Measurements from ENCODE around the gene TFDP1. TPM values are rescaled to one million over a fixed set of nuclear protein-coding genes. Genes with fewer than 3 reads are reported as not detected.

TFDP1 gene
- total RNA-seq, 1 donor = 83.8 TPM

- DNase-seq (ENCODE audit: low read depth) = no peak
- TF ChIP-seq, protein P1, sequence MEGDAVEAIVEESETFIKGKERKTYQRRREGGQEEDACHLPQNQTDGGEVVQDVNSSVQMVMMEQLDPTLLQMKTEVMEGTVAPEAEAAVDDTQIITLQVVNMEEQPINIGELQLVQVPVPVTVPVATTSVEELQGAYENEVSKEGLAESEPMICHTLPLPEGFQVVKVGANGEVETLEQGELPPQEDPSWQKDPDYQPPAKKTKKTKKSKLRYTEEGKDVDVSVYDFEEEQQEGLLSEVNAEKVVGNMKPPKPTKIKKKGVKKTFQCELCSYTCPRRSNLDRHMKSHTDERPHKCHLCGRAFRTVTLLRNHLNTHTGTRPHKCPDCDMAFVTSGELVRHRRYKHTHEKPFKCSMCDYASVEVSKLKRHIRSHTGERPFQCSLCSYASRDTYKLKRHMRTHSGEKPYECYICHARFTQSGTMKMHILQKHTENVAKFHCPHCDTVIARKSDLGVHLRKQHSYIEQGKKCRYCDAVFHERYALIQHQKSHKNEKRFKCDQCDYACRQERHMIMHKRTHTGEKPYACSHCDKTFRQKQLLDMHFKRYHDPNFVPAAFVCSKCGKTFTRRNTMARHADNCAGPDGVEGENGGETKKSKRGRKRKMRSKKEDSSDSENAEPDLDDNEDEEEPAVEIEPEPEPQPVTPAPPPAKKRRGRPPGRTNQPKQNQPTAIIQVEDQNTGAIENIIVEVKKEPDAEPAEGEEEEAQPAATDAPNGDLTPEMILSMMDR (IDR thresholded peaks at IDR 0.05; ENCODE audit: insufficient read depth, low read depth, low read length) = no peak
- no peak overlapping the region for H3K4me3 ChIP-seq (ENCODE audit: low read depth, low read length)
Observed at GRCh38 chr13:113648216-113648610, 63.7 kb downstream of the TFDP1 start.

GRCh38 chr13:113649212-113649611 is 64.7 kb downstream of the TFDP1 start:
- no peak overlapping the region for H3K4me3 ChIP-seq (ENCODE audit: low read depth, low read length)
- no peak for DNase-seq (ENCODE audit: low read depth)
- TF ChIP-seq, protein P1 (IDR thresholded peaks at IDR 0.05; ENCODE audit: insufficient read depth, low read depth, low read length) = no peak

- no peak for DNase-seq (ENCODE audit: low read depth)
- TF ChIP-seq, protein P1 (IDR thresholded peaks at IDR 0.05; ENCODE audit: insufficient read depth, low read depth, low read length) = no peak
- no peak overlapping the region for H3K4me3 ChIP-seq (ENCODE audit: low read depth, low read length)
Observed at GRCh38 chr13:113650275-113650674, 65.7 kb downstream of the TFDP1 start.

DNA sequence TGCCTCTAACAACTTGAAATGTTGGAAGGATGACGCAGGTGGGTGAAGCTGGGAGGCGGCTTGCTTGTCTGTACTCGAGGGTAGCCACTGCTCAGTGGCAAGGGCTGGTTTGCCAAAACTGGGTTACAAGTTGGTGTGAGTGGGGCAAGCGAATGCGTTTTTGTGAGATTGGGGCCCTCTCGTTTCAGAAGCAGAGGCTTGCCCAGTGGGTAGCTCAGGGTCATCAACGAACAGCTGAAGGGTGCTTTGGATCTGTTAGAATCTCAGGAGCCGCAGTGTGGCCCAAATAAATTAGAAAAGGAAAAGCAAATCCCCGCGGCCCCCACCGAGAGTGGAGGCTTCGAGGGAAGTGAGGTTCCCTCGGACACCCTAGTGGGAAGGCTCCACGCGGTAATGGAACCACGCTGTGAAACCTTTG is 66.2 kb downstream of the TFDP1 start:
- H3K4me3 ChIP-seq (ENCODE audit: low read depth, low read length) = no peak overlapping the region
- TF ChIP-seq, protein P1 (IDR thresholded peaks at IDR 0.05; ENCODE audit: insufficient read depth, low read depth, low read length) = no peak
- no peak for DNase-seq (ENCODE audit: low read depth)

DNA sequence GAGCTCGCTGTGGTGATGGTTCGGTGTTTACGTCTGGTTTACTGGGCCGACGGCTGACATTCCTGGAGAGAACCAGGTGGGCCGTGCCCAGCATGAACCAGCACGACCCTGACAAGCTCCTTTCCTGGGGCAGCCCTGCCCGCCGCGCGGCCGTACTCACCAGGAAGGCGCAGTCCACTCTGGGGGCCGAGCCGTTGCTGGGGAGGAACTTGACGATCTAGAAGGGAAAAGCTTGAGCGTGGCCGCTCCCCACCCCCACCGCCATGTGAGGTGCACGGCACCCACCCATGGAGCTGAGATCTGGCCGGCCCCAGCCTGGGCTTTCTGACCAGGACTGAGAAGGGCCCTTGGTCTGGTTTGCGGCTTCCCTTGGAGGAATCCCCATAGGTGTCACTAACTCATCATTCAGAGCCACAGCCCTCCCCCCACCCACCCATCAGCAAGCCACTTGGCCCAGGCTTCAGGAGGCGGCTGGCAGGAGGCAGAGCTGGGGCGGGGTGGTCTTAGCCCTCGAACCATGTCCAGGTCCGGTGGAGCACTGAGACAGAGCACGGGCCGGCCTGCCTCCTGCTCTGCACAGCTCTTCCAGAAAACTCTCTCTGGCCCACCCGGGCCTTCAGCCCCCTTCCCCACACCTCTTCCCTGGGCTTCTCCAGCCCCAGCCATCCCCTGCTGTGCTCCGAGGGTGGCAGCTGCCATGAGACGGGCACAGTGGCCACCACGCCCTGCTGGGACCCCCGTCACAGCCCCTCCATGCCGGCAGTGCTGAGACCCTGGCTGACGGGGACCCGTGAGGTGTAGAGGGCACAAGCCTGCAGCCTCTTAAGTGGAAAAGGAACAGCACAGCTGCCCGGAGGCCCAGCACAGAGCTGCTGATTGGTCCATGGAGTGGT is 67.2 kb downstream of the TFDP1 start:
- TF ChIP-seq, protein P1 (IDR thresholded peaks at IDR 0.05; ENCODE audit: insufficient read depth, low read depth, low read length) = no peak
- H3K4me3 ChIP-seq (ENCODE audit: low read depth, low read length) = no peak overlapping the region
- no peak for DNase-seq (ENCODE audit: low read depth)

DNA sequence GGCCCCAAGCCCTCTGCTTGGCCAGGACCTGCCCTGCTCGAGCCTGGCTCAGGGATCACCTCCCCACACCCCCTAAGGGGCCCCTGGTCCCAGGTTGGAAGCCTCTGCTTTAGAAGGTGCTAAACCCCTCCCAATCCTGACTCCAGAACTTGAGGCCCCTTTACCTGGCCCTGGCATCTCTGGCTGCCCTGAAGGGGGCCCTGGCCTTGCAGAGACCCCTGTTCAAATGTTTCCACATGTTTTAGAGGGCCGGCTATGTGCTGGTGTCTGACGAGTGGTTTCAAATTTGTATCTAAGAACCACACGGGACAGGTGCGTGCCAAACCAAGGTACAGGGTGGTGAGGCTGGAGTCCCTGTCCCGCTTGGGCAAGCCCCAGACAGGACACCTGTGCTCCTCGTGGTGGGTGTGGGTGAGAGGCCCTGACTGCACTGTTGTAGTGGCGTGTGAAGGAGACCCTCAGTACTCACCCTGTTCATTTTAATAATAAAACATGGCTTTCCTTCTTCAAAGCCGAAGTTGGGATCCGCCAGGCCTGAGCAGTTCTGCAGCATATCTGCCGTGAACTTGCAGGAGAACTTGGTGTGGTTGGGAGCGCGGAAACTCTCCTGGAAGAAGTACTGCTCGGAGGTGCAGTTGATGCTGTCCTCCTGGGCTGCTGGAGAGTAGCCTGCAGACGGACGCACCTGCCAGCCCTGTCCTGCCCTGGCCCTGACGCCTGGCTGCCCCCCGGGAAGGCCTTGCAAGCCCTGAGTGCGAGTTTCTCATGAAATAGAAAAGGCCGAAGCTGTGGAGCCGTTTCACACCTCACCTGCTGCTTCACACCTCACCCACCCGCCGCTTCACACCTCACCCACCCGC is 68.1 kb downstream of the TFDP1 start:
- H3K4me3 ChIP-seq (ENCODE audit: low read depth, low read length) = no peak overlapping the region
- TF ChIP-seq, protein P1 (IDR thresholded peaks at IDR 0.05; ENCODE audit: insufficient read depth, low read depth, low read length) = no peak
- no peak for DNase-seq (ENCODE audit: low read depth)

Measured in fibroblast of villous mesenchyme (primary cell).